ENCODE data around the gene IGSF11.

DNA sequence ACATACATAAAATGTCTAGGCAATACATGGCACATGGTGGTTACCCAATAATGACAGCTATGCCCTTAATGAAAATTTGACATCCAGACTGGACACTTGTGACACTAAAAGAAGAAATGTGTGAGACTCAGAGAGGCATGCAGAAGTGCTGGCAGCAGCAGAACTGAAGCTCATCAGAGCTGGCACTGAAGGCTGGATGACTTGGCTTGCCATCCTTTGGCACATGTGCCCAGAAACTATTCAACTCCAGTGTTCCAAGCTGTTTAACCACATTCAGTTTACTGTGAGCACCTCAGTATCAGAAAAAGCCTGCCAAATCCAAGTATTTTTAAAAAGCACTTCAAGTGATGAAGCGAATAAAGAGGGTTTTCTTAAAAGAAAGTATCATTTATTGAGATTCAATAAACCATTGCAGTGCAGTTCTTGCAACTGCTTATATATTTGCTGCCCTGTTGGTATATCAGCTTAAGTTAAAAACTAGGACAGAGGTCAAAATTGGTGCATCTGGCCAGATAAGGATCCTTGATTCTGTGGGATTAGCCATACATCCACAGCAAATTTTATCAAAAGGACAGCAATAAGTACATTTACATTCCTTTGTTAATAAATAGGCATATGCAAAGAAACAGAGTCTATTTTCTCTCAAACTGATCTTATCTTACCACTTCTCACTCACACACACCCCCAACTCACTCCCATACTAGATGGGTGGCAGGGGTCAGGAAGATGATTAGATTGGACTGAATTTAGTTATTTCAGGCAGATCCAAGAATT is 15.8 kb downstream of the IGSF11 start:
- TF ChIP-seq, protein P1, sequence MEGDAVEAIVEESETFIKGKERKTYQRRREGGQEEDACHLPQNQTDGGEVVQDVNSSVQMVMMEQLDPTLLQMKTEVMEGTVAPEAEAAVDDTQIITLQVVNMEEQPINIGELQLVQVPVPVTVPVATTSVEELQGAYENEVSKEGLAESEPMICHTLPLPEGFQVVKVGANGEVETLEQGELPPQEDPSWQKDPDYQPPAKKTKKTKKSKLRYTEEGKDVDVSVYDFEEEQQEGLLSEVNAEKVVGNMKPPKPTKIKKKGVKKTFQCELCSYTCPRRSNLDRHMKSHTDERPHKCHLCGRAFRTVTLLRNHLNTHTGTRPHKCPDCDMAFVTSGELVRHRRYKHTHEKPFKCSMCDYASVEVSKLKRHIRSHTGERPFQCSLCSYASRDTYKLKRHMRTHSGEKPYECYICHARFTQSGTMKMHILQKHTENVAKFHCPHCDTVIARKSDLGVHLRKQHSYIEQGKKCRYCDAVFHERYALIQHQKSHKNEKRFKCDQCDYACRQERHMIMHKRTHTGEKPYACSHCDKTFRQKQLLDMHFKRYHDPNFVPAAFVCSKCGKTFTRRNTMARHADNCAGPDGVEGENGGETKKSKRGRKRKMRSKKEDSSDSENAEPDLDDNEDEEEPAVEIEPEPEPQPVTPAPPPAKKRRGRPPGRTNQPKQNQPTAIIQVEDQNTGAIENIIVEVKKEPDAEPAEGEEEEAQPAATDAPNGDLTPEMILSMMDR (IDR thresholded peaks at IDR 0.05) = no peak
- TF ChIP-seq EP300 (IDR thresholded peaks at IDR 0.05) (no peak), POLR2A (IDR thresholded peaks at IDR 0.05) (no peak)
